GM18868 (cell line): ENCODE results near the gene MAFF.

Experiments used
- ATAC-seq: cut with Tn5 transposase; IDR thresholded peaks from one replicate; pipeline ENCODE4 v1.9.1; 2021; ENCODE audit warnings: mild to moderate bottlenecking, moderate library complexity; ENCODE audit not compliant: unreplicated experiment

The MAFF gene

DNA sequence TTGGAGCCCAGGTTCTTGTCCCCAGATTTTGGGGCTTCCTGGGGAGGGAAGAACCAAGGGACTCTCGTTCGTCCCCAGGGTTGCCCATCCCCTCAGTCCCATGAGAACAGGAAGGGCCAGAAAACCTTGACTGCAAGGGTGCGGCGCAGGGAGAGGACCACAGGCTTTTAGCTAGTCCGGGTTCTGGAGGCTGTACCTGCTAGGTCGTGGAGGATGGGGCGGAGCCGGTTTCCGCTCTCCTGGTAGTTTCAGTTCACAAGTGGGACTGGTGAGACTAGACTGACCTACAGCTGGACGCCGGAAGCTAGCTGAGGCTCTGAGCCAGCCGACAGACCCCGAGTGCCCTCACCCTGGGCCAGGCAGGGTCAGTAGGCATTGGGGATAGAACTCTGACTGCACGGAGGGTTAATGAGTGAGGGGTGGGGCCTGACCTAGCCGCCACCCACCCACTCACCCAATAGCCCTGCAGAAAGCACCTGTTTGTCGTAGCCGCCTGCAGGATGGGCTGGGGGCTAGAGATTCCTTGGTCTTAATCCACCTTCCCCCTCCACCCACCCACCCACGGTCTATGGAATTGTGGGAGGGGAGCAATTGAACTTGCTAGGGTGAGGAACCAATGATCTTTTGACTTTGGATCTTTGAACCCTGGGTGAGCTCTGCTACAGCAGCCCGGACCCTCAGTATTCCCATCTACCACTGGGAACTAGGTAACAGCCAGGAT is 1.5 kb downstream of the MAFF start:
- no peak for ATAC-seq

DNA sequence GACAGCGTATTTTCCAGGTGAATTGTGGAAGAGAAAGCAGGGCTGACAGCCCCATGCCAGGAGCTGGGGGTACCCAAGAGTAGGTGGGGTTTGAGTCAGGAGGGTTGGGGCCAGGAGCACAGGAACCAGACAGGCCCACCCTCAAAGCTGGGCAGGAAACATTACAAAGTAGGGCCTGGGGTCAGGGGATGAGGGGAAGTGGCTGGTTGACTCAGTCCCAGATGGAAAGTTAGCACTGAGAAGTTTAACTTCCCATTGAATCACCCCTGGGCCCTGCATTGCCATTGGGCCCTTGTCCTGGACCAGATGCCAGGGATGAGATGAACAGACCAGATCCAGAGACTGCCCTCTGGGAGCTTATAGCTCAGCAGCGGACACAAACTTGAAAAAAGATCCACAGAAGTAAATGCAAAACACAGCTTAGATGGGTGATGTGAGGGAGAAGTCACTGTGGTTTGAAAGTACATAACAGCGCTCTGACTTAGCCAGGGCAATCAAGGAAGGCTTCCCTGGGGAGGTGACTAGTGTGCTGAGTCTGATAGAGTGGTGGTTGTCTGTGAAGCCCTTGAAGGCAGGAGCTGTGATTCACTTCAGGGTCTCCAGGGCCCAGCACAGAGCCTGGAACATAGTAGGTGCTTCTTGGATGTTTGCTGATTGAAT is 2.2 kb downstream of the MAFF start:
- ATAC-seq, result no peak

DNA sequence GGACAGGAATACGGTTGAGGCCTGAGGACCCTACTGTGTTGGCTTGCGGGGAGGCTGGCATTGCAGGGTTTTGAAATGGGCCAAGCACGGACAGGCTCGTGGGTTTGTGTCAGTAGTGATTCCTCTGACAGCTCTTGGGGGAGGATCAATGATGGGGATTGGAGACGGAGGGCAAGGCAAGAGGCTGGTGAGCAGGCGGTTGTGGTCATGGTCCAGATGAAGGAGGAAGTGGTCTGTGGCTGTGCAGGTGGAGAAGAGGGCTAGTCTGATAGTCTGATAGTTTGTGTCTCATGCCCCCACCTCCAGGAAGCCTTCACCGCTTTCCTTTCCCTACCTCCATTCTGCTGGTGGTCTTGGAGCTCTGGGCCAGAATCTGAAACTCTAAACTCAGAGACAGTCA is 3.0 kb downstream of the MAFF start:
- no peak for ATAC-seq

DNA sequence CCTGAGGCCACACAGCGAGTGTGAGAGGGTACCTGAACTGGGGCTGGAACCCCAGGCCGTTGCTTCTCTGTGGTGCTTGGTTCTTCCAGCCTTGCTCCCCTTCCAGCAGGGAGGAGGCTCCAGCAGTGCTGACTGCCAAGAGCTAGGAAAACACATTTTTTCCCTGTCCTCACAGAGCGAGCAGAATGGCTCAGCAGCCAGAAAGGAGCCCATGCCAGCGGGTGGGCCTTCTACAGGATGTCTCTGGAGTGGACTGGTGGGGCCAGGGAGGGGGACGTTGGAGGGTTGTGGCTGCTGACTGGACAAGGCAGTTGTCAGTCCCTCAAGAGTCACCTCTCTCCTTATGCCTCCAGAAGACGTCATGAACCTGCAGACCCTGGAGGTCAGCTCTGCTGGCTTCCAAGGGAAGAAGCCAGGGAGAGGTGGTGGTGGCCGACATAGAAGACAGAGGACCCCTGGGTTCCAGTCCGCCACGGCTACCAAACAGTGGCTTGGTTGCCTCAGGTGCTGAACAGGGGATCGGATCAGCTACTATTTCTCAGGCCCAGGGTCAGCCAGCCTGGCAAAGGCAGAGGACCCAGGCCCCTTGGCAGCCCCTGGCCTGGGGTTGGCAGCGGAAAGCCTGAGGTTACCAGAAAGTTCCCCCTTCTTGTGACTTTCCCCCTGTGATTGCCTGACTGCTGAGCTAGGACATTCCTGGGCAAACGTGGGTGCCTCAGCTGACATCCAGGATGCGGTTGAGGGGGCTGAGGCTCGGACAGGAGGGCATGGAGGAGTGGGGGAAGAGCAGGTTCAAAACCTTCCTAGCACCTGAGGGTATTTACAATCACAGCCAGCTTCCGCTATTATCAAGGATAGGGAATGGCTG is 3.7 kb downstream of the MAFF start:
- ATAC-seq, result no peak

DNA sequence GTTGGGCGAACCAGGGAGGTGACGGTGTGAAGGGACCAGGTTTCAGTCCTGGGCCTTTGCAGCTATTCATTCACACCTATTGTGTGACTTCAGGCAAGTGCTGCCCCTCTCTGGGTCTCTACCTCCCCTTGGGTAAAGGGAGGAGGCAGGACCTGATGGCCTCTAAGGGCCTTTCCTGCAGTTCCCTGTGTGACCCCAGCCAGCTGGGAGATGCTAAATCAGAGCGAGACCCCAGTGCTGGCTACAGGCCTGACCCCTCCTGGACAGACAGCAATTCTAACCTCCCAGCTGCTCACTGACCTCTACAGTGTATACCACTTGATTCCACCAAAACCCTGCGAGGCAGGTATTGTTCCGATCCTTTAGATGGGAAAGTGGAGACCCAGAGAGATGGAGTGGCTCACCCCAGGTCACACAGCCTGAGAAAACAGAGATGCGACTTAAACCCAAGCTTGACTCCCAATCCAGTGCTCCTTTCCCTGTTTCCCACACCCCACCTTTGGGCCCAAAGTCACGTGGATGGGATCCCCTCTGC is 6.2 kb downstream of the MAFF start:
- no peak for ATAC-seq

DNA sequence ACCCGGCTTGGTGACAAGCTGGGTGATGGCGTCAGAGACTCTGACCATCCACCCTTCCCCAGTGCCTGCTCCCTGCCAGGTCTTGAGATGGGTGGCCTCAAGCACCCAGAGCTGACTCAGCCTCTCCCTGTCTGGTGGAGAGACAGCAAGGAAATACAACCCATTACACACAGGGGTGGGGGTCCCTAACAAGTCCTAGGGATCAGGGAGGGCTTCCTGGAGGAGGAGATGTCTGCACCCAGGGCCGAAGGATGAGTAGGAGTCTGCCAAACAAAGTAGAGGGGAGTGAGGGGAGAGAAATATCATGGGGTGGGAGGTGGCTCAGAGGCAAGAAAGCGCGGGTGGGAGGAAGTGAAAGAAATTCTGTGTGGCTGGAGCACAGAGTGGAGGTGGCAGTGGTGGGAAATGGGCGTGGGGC is 6.8 kb downstream of the MAFF start:
- ATAC-seq, result no peak

DNA sequence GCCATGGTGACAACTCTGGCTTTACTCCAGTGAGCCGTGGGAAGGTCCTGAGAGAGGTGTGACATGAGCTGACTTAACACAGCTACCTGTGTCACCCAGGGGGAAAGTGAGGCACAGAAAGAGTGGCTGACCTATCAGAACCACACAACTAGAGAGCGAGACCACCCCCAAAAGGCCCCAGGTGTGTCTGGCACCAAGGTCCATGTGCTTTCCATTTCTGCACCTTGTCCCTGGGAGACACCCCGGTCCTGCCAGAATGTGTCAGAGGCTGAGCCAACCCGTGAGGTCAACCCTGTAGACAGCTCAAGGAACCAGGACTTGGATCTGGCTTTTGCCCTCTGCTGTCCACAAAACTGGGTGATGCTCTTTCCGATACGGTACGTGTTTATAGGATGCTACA is 9.8 kb downstream of the MAFF start:
- no peak for ATAC-seq

DNA sequence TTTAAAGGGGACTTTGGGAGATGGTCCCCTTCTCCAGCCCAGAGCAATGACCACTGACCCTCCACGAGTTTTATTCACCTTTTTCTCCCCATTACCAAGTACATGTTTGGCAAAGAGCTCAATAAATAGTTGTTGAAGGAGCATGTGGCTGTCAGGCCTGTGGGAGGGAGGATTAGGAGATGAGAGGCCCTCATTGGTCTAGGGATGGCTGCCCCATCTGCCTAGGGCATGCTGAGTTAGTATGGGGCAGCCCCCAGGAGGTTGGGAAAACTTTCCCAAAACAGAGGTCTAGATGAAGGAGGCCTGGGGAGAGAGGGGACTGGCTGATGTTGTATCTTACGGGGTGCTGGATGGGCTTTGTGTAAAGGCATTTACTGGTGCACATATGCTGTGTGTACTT is 10.6 kb downstream of the MAFF start:
- no peak for ATAC-seq

DNA sequence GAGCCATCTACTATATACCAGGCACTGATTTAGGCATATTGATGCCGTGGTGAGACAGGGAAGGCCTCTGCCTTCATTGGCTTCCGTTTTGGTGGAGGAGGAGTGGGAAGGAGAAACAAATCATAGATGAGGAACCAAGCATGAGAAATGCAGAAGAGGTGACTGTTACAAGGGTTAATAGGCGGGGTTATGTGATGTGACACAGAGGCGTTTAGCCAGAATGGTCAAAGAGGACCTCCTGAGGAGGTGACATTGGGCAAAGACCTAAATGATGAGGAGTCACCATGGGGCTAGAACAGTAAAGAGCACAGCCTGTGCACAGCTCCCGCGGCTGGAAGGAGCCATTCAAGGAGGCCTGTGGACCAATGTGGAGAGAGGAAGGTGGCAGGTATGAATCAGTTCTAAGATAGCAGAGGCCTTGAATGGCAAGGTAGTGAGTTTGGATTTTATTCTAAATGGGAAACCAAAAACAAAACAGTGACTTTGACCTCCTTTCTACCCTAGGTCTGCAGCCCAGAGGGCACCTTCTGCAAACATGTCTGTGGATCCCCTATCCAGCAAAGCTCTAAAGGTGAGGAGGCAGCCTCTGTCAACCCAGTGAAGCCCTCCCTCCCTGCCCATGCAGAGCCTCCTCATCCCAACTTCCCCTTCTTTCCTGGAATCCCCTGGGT is 11.7 kb downstream of the MAFF start:
- ATAC-seq, result no peak

DNA sequence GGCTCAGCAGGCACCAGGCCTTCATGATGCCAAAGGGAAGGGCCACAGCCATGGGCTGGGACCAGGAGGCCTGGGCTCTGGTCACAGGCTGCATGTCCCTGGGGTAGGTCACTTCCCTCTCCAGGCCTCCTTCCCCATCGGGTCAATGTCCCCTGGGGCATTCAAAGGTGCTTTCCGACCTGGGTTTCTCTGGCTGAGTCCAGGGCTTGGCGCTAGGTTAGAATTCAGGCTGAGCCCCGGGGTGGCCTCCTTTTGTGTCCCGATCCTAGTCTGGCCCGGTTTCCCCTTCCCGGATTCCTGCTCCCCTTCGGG is 12.2 kb downstream of the MAFF start:
- ATAC-seq, result no peak

DNA sequence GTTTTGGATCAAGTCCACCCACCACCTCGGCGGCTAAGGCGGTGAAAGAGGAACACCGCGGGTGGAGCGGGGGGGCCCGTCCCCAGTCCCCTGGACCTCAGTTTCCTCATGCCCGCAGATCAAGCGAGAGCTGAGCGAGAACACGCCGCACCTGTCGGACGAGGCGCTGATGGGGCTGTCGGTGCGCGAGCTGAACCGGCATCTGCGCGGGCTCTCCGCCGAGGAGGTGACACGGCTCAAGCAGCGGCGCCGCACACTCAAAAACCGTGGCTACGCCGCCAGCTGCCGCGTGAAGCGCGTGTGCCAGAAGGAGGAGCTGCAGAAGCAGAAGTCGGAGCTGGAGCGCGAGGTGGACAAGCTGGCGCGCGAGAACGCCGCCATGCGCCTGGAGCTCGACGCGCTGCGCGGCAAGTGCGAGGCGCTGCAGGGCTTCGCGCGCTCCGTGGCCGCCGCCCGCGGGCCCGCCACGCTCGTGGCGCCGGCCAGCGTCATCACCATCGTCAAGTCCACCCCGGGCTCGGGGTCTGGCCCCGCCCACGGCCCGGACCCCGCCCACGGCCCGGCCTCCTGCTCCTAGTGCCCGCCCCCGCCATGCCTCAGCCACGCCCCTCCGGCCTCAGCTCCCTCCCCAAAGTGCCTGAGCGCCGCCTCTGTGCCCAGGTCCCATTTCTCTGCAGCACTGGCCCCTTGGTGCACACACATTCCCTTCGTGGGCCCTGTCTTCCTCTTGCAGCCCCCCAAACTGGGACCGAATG is 12.7 kb downstream of the MAFF start:
- ATAC-seq, result no peak

DNA sequence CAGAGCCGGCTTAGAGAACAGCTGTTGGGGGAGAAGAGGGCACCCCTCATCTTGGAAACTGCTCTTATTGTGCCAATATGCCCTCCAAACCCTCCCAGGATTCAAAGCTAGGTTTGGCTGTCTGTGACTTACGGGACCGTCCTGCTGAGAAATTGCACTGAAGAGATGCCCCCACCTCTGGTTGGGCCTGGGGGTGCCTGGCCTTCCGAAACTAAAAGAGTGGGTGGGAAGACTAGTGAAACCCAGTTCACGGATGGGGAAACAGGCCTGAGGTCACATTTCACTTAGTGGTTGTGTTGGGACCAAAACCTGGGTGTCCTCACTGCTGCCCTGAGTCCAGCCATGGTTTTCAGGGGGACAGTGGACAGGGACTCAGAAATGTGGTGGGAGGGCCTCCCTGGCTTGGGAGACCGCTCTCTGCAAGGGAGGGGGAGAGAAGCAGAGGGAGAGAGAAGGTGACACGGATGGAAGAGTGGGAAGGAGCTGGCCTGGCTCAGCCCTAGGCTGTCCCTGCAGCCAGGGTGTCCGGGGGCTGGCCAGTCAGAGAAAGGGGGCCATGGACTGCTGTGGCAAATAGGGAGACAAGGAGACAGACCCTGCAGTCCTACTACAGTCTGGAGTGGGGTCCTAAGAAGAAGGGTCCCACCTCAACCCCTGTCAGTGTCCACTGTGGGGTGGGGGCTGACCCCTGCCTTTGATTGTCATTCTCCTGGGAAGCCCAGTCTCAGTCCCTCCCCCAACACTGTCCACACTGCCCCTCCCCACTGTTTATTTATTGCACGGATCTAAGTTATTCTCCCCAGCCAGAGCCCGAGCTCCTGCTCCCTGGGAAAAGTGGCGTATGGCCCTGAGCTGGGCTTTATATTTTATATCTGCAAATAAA is 13.6 kb downstream of the MAFF start:
- ATAC-seq, result no peak

DNA sequence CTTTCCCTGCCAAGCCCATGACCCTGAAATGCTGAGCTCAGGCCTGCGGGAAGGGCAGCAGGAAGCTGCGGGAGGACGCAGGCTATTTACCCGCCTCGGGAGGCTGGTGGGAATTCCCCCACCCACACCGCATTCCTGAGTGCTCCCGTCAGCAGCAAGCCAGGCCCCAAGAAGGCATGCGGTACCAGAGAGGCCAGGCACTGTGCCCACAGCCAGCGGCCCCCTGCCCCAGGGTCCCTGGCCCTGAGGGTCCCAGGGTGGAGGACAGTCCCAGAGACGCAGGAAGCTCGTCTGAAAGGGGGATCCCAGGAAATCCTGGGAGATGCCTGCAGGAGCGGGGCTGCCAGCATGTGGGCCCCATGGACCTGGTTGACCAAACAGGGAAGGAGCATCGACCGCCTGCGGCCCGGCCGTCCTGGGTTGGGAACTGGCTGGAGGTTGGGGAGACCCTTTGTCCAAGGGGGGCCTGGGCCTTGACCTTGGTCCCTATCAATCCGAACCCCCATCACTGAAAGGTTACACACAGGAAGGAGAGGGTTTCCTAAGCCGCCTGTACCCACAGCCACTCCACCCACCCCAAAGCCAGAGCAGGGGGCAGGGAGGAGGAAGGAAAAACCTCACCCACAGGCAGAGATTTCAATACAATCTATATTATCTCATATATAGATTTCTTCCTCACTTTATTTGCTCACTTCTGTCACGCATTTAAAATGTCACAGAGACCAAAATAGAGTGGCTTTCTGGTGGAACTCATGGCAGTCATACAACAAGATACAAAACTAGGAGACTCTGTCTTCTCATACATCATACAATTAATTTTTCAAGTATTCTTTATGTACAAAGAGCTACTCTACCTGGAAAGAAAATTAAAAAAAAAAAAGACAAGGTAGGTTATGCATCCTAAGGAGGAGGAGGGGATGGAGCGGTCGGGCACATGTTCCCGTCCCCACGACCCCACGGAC is 17.1 kb downstream of the MAFF start:
- ATAC-seq, result no peak

DNA sequence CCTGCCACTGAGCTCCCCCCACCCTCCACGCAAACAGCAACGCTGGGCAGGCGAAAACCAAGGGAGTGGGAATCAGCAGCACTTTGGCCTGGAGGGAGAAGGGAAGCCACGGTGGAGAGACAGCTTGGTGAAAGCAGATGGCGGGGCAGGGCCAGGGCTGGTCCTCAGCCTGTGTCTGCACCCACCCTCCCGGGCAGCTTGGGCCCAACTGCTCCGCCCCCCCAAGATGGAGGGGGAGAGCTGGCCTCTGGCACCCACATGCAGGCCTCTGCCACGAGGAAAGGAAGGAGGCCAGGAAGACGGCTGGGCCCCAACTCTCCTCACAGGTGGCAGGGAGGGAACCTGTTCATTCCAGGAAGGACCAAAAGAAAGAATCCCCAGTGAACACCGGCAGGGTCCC is 17.8 kb downstream of the MAFF start:
- ATAC-seq, result no peak

DNA sequence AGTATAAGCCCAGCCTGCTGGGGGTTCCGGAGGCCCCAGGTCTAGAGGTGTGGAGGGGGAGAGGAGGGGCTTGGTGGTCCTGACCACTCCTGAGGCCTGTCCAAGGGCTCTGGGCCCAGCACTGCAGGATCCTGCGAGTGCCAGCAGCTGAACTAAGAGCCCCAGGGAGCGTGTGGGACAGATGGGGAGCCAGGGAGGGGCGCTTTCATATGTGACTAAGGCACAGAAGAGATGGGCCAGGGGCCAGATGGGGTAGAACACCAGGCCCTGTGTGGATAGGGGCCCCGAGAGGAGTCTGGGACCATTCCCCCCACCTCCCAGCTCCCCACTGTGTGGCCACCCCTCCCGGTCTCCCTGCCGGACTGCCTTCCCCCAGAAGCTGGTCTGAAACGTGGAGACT is 18.4 kb downstream of the MAFF start:
- ATAC-seq, result no peak

DNA sequence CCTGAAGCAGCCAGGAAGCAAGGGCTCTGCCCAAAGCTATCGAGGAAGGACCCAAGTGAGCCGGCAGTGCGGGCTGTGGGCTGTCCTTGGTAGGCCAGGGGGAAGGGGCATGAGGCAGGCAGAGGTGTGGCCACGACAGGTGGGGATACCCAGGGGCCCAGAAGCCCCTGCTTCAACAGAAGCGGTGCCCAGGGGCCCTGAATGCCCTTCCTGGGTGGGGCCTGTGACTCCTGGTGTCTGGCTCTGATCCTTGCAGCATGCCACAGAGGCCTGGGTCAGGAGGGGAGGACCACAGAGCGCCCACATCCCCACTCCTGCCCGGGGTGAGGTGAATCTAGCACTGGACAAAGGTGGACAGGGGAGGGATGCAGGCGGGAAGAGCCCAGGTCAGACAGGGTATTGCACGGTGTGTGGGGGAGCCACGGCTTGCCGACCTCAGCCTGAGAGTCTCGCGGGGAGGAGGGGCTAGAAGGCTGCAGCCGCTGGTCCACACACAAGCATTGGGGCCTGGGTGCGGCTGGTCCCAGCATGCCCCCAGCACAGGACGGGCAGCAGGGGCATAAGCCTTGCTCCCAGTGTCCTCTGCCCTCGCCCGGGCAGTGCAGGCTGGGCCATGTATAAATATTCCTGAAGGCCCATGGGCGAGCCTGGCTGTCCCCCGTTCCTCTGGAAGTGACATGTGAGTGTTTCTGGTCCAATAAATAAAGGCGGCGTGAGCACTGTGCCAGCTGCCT is 19.0 kb downstream of the MAFF start:
- no peak for ATAC-seq

DNA sequence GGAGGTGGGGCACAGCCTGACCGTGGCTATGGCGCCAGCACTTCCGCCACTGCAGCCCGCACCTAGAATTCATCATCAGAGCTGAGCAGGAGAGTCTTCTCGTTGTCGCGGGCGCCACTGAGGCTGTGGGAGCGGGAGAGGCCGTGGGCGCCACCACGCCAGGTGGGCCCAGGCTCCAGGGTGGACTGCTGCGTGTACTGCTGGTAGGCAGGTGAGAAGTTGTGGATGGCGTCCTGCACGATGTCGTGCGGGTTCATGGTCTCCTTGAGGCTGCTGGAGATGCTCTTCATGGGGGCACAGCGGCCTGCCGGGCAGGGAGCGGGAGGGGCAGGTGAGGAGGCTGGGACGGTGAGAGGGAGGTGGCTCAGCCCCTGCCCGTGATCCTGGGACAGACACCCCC is 19.6 kb downstream of the MAFF start:
- ATAC-seq, result no peak
